Activated effector memory CD4-positive, alpha-beta T cell treated with Interleukin-2 at 50 U/mL for 16 hours (primary cell): ENCODE results near the gene PIP5KL1.

Source experiments
- DNase-seq: peaks from one replicate; pipeline ENCODE4 v3.0.0-alpha.2; 2020

The PIP5KL1 gene

DNA sequence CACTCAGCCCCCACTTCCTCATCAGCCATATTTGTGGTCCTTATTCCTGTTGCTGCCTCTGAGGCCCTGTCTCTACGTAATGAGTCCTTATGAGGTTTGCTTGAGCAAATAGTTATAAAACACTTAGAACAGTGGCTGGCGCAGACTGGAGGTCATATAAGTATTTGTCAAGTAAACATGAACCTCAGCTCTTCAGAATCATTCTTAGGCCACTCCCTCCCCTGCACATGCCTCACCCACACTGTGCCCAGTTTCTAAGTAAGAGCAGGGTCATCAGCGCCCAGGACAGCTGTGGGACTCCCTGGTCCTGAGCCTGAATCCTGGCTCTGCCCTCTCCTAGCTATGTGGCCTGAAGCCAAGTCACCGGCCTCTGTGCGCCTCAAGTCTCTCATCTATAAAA is 17.7 kb downstream of the PIP5KL1 start:
- no peak for DNase-seq

DNA sequence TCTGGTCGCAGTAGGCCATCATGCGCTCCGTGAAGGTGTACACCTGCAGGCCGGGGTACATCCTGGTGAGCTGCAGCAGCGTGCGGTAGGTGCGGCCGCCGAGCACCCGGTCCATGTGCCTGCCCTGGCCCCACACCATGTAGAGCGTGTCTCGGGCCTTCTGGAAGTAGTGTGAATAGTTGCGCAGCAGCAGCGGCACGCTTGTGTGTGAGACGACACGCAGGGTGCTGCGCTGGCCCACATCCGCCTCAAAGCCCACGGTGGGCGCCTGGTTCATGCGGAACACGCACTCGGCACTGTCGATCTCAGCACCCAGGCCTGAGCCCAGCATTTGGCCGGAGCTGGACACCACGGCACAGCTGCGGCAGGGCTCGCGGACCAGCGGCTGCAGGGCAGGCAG is 18.3 kb downstream of the PIP5KL1 start:
- no peak for DNase-seq

DNA sequence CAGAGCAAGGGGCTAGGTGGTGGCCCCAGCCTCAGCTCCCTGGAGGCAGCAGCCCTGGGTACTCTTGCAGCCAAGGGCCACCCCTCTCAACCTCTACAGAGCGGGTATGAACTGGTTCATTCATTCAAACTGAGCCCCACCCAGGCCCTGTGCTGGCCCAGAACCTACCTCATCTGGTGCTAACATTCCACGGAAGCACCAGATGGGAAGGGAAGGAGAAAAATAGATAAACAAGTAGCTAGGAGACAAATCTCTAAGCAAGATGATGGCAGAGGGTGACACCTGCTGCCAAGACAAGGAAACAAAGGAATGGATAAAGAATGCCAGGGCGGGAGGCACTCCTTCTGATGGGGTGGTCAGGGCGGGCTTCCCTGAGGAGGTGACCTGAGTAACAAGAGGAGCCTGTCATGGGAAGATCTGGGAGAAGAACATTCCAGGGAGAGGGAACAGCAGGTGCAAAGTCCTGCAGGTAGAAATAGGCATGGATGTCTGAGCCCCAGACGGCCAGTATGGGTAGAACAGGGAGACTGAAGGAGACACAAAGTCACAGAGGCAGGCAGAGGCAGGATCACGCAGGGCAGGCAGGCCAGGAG is 19.9 kb downstream of the PIP5KL1 start:
- no peak for DNase-seq

DNA sequence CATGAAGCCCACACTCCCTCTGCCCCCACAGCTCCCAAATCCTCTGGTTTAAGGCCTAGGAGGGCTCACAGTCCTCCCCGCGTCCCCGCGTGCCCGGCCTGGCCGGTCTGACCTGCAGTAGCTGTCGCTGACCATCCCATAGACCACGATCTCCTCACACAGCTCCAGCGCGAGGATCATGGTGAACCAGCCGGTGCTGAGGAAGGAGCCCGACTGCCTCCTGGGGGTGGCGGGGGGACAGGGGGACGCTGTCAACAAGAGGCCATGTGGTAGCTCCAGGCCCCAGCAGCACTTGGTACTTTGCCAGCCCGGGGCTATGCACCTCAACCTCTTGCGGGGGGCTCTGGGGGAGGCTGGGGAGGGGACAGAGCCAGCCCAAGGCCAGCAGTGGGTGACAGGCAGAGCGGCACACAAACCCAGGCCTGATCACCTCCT is 20.7 kb downstream of the PIP5KL1 start:
- no peak for DNase-seq

DNA sequence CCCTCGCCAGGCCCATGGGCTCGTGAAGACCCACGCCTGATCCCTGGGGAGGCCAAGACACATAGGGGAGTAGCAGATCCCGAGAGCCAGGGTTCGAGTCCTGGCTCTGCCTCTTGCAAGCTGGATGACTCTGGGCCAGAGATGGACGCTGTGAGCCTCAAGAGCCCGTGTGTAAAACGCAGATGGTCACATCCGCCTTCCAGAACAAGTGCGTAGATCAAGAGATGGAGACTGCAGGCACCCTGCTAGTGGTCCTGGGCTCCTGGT is 22.0 kb downstream of the PIP5KL1 start:
- no peak for DNase-seq

DNA sequence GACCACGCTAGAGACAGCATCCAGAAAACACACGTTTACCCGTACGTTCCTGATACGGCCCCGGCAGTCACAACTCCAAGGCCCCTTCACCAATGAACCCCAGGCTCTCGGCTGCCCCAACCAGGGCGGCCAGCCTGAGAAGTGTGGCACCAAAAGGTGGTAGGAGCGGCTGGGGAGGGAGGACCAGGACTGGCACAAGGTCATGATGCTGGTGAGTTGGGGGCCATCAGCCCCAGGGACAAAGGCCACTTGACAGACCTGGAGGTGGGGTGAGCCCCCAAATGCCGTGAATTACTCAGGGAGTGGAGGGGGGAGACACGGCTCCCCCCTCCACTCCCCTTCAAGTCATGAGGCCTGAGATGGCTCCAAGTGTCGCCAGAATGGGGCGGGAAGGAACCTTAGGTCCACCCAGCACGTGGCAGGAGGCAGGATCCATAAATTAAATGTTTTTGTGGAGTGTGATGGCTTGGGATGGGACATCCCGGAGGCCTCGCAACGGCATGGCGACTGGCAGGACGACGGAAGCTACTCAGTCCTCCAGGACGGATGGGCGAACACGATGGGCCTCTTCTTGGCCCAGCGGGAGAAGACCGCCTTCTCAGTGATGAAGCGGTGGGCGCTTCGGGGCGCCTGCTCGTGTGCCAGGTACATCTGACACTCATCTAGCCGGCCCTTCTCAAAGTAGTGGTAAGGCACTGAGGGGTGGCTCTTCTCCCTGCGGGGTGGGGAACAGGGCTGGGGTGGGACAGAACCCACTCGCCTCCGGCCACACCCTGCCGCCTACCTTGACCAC is 22.5 kb downstream of the PIP5KL1 start:
- no peak for DNase-seq

DNA sequence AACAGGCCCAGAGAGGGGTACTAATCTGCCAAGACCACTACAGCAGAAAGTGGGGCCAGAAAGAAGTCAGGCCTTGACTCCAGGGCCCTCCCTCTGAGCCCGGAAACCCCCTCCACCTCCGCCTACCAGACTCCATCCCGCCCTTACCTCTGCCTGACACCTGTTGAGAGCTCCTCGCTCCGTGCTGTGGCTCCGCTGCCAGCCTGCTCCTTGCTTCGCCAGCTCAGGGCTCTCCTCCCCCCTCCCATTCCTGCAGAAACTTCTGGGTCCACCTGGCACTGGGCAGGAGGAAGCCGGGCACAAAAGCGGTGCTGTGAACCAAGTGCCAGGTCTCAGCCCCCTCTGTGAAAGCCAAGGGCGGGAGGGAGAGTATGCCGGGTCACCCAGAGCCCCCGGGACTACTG is 24.8 kb downstream of the PIP5KL1 start:
- peak; percentile 67 for DNase-seq

DNA sequence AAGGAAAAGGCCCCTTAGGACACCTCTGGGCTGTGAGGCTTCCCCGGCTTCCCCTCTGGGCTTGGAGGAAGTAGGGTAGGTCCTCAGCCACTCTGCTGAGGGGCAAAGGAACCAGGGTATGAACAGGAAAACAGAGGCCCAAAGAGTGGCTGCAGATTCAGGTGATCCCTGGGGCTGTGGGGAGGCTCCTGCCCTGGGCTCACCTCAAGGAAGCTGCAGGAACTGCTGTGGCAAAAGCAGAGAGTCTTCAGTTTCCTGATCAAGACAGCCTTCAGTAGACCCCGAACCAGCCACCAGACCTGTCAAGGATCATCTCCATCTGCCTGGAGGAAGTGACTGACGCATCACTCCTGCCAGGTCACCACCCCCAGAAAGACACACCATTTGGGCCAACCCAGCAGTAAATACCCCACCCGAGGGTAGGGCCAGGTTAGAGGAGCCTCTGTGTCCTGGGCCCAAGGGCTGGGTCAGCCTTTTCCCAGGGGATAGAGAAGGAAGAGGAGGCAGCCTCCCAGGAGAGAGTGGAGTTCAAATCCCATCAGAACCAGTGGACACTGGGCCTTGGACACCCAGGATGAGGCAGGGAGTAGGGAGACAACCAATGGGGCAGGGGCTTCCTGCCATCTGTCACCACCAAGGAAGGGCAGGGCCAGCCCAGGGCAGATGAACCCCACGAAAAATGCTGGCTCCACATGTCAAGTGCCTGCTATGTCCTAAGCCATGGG is 25.4 kb downstream of the PIP5KL1 start:
- DNase-seq: peak; percentile 54

DNA sequence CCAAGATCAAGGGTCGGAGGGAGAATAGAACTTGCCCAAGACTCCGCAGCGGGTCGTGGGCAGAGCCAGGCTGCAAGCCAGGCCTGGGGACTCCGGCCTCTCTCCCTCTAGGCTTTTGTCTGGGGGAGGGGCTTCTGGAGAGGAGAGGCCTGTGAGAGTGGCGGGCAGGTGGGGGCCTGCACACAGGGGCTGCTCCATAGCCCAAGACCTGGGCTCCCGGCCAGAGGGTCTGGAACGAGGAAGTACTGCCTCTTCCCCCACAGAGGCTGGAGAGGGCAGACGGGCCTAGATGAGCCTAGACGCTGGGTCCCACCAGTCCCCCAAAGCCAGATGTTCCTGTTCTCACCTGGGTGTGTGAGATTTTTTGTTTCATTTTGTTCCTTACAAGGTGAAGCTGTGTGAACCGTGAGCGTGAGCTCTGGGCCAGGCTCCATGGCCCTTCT is 26.0 kb downstream of the PIP5KL1 start:
- DNase-seq: no peak

DNA sequence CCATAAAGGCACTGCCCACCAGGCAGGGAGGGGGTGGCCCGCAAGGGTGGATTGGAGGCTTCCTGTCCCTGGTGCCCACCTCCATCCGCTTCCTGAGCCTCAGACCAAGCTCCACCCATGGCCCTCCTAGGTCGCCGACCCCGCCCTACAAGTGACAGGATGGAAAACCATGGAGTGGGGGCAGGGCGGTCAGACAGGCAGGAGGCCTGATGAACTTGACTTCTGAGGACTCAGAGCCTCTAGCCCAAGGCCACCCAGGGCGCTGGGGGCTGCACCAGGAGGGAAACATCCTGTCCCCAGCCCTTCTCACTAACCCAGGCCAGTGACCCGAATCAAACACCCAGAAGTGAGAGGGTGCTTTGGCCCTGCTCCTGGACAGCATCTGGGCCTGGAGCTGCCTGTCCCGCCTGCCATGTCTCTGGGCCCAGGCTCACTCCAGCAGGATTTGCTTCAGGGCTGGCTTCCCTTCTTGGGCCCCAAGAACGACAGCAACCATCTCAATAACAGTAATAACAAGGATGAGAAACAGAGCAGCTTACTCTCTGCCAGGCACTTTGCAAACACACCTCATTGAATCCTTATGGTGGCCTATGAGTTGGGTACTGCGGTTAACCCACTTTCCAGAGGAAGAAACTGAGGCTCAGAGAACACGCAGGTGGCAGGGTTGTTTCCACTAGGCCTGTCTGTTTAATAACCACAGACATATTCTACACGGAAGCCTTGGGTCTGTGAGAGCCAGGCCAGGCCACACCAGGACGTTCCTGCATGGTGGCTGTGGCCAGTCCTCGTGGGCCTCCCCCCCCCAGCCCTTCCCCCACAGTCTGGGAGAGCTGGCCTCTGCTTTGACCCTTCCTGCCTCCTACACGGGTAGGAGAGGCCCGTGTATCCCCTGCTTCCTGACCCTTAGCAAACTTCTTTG is 26.8 kb downstream of the PIP5KL1 start:
- DNase-seq: peak; percentile 57

DNA sequence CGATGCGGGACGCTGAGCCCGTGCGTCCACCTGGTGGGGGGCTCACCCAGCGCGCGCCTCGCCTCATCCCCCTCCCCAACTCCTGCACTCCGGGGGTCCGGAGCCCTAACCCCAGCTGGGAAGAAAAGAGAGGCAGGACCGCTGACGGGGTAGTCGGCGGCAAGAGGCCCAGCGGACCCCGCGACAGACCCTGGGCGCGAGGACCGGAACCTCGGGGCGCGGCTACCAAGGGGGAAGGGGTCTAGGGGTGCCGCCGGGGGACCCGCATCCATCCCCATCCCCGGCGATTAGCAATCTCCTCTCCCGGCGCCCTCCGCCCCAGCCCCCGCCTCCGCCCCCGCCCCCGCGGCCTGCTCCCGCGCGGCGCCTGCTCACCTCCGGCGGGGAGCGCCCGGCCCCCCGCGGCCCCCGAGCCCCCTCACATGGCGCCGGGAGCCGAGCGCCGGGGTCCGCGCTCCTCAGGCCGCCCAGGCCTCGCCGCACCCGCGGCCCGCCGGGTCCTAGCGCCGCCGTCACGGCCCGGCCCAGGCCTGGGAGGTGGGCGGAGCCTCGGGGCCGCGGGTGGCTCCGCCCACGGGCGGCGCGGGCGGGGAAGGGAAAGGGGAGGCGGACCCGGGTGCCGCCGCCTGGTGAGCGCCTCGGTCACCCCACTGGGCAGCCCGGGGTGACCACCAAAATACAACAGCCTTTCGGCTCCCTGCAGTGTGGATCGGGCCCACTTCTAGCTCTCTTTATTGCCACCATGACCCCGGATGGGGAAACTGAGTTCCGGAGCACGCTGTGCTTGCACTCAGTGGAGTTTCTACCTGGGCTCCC is 31.2 kb downstream of the PIP5KL1 start, which contains the start of gene ST6GALNAC6:
TSS of gene ST6GALNAC6 (minus strand) at position 476 of the 816 bp plus-strand sequence. CDS start 1,622 bp downstream, outside the sequence.
- DNase-seq: peak; percentile 59

DNA sequence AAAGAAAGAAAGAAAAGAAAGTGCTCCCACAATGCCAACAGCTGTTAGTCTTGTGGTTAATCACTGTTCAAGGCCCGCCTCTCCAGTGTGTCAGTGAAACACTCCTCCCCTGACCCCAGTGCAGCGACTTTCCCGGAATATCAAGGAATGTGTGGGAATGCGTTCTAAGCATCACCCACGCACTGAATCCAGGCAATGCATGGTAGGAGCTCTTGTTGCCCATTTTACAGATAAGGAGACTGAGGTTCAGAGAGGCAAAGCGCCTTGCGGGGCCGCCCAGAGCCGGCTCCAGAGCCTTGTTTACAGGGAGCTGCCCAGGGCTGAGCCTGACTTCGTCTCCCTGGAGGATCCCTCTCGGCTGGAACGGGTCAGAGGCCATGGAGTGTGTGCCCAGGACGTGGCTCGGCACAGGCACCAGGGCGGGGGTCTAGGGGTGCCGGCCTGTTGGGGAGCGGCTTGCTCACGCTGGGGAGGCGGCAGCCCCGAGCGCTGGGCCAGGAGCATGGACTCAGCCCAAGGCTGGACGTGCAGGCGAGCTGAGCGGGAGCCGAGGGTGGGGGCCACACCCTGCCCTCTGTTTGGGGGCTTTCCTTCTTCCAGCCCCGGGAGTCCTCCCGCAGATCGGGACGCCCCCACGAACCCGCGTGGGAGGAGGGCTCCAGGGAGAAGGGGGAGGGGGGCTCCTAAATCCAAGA is 32.0 kb downstream of the PIP5KL1 start:
- no peak for DNase-seq

DNA sequence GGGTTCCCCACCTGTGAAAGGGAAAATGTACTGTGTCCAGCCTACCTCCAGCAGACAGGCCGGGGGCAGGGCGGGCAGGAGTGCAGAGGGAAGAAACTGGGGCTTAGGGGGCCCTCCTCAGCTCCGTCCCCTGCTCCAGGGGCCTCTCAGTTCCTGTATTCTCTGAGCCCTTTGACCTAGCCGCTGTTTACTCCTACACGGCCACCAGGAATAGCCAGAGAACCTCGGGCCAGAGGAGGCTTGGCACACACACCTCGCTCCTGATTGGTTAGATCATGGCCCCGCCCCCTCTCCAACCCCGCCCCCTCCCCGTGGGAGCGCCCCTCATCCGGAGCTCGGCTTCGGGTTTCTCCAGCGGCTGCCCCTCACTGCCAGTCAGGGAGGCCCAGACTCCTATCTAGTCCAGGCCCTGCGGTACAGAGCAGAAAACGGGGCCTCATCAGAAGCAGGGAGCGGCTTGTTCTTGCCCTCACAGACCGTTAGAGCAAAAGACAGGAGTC is 33.3 kb downstream of the PIP5KL1 start:
- no peak for DNase-seq

DNA sequence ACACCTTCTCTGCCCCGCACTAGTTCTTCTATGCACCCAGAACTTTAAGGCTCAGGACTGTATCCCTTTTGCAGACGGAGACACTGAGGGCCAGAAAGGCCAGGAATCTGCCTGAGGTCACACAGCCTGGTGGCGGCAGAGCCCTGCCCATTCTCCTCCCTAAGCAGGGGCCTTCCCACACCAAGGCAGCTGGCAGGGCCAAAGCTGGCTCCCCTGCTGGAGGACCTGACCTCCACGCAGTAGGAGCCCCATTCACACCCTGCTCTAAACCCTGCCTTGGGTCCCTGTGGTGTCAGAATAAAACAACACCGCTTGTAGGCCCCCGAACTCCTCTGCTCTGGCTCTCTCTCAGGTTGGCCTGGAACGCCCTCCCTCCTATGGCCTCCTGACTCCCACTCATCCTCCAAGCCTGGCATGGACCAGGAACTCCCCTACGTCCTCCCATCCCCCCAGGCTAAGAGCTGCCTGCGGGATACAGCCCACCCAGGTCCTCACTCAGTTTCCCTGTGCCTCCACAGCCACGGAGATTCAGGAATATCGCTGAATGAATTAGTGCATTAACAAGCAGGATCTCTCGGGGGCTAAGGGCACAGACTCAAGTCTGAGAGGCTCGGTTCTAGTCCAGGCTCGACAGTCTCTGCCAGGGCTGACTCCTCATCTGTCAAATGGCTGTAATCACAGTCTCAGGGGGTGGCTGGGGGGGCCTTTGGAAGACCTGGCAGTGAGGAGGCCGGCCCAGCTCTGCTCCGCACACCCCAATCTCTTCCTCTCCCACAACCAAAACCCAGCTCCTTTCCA is 34.0 kb downstream of the PIP5KL1 start:
- DNase-seq: no peak

DNA sequence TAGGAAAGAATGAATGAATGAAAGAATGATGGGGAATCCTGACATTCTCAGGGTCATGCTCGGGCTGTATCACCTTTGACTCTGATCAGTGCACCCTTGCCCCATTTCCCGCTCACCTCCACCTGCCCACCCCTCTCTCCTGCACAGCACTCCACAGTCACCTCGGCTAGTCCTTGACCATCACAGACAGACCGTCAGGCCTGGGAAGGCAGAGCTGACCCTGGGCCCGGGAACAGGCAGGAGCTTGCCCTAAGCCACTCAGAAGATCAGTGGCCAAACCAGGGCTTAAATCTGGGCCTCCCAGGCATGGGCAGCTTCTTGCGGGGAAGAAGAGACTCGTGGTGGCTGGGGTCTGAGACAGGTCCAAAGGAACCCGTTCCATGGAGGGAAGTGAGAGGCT is 34.8 kb downstream of the PIP5KL1 start:
- no peak for DNase-seq

DNA sequence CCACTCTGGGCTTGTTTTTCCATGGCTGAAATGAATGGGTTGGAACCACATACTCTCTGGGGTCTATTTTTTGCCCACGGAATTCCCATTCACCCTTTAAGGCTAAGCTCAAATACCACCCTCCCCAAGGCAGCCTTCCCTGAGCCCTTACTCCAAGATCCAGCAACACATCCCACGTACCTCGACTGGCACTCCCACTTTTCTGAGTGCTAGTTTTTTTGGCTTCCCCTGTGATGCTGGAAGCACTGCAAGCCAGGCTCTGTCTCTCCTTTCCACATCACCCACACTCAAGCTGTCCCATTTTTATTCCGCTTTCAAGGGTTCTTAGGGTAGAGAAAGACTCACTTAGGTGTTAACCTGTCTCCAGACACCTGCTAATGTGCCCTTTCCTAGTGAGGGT is 37.2 kb downstream of the PIP5KL1 start:
- no peak for DNase-seq

DNA sequence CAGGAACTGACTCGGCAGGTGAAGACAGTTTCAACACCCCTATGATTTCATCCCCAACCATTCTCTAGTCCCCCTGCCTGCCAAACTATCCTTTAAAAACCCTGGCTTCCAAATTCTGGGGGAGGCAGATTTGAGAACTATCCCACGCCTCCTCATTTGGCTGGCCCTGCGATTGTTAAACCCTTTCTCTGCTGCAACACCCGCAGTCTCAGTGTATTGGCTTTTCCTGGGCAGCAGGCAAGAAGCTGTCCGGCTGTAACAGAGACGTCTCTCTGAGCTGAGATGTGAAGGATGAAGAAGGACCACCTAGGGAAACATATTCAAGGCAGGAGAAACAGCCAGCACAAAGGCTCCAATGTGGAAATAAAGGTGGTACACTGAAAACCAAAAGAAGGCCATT is 37.7 kb downstream of the PIP5KL1 start:
- DNase-seq: no peak

DNA sequence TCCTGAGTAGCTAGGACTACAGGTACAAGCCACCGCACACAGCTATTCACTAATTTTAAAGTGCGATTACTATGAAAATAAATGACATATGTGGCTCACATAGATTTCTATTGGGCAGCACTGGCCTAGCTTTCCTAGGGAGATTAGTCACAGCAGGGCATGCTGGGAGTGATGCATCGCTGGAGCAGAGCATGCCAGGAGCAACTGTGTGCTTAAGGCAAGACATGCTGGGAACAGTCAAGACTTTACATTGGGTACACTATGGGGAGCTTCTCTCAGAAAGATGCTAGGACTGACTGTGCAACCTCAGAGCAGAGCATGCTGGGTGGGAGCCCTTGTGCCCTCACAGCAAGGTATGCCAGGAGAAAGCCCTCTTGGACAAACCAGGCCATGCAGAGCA is 40.5 kb downstream of the PIP5KL1 start:
- no peak for DNase-seq

DNA sequence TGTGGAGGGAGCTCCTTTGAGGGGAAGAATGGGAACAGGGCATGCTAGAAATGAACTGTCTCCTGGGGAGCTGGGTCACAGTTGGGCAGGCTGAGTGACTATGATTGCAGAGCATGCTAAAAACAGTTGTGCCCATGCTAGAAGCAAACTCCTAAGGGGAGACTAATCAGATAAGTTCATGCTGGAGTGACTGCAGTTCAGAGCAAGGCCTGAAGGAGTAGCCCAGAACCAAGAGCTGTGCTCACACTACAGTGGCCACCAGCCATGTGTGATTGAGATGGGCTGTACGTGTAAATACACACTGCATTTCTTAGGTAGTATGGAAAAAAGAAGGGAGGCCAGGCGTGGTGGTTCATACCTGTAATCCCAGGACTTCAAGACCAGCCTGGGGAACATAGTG is 42.8 kb downstream of the PIP5KL1 start:
- DNase-seq: no peak

DNA sequence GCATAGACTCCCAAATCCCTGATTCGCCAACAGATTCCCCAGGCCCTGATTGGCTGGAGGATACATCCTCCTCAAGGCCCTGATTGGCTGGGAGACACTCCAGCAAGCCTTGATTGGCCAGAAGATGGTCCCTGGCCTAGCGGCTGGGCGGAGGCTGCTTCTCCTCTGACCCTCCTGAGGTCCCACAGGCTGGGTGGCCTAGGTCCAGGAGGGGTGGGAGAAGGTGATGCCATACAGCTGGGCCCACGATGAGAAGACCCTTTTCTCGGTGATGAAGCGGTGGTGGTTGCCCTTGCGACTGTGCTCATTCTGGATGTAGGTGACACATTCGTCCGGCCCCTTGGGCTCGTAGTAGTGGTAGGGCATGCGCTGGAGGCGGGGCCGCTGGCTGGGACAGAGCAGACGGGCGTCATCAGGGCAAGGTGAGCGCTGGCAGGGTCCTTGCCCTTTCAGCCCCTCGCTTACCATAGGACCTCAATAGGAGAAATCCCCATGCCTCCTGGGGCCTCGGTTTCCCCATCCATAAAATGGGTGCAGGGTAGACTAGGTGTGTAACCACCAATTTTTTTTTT is 44.1 kb downstream of the PIP5KL1 start:
- DNase-seq: no peak
